GM18498 (cell line): Measurements from ENCODE around the gene NPPC.
"Not testable (repeated sequence)": the region's sequence is repeated elsewhere in the genome, so short reads cannot be mapped to it uniquely, and the experiment has no call there.

Experiments
- ATAC-seq: cut with Tn5 transposase; IDR thresholded peaks from one replicate; pipeline ENCODE4 v1.9.1; 2021; ENCODE audit warnings: mild to moderate bottlenecking, moderate library complexity; ENCODE audit not compliant: unreplicated experiment

The NPPC gene

DNA sequence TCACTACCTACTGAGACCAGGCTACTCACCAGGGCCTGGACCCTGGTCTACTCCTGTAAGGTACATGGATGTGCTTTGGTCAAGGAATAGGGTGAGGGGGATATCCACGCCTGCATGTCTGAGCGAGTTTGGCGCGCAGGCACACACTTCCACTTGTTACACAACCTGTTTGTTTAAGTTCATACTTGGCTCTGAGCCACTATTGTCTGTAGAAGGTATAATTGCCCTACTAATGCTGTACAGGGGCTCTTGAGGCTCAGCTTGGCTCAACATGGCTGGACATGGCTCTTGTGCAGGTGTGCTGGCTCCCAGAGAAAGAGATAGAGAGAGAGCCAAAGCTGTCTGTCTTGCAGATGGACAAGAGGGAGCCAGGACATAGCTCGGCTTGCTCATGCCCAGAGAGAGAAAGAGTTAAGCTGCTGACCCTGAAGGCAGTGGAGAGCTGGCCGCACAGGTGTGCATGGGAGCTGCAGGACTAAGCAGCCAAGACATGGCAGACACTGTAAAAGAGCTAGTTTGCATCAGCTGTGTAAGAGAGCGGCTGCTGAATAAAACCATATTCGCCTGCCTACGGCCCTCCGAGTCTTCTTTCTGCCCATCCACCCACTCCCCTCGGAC lies 35.2 kb downstream of the NPPC start:
- ATAC-seq, result no peak

DNA sequence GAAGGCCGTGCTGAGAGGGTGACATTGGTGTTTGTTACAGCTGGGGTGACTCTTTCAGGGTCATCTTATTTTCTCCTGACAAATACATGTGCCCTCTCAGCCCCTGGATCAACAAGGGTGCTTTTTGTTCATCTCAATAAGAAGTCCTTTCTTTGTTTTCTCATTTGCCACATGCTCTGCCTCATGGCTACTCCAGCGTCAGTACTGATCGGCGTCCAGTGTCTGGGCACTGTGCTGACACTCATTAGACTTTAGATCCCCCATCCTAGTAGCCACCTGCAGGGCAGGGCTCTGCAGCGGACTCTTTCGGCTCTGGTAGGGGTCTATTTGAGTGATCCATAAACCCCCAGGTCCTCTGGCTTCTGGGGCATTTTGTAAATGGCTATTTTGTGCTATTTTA lies 38.4 kb downstream of the NPPC start:
- ATAC-seq, result no peak

DNA sequence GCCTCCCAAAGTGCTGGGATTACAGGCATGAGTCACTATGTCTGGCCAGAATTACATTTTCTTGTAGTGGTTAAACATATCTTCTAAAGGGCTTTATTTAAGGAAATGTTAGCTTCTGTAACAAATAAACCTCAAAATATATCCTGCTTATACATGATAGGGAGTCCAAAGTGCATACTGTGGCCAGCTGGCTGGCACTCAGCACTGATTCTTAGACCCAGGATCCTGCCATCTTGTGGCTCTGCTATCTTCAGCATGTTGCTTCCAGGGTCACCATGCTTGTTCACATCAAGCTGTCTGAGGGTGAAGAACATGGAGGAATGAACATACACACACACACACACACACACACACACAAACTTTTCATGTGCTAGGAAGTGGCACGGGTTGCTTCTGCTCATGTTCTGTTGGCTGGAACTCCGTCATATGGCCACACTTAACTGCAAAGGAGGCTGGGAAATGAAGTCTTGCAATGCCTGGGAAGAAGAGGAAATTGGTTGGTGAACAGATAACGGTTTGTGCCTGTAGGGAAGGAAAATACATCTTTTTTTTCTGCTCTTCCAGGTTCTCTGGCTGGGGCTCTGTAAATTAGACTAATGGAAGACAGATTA lies 40.0 kb downstream of the NPPC start:
- ATAC-seq, result no peak

DNA sequence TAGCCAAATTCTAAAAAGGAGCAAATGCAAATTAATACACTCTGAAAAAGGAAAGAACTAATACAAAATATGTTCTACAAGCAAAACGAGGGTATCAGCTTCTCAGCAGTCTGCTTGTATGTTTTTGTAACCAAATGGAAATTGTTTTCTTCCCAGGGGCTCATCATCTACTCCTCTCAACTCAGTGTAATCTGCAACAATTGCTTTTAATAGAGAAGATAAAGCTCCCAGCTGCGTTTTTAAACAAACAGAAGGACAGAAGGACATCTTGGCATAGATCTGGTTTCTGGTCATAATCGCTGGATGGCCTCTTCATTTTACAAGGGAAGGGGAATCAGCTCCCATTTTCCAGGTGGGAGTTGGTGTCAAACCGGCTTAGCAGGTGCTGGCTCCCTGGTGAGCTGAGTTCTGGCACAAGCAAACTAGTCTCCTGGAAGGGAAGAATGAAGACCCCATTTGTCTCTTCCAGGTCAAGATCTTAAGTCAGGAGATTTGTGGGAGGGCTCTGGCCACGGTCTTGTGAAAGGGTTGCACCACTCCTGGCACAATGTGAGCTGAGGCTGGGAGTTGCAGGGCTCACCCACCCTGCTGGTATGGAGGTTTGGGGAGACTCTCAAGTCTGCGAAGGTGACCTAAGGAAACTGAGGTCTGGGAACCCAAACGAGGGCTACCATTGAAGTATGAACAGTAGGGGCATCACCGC lies 41.6 kb downstream of the NPPC start:
- no peak for ATAC-seq

DNA sequence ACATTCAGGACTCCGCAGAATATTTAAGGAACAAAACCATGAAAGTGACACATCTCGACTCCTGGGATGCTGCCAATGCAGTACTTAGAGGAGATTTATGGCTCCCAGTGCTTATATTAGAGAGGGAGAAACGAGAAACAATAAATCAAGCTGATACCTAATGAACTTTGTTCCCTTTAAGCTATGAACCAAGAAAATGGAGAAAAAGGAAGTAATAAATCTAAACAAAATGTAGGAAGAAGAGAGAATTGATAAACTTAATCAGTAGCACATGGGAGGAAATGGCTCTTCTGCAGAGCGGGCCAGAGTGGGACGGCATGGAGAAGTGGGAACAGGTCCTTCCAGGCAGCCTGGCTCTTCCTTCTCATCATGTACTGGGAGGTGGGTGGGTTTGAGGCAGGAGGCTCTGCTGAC lies 42.7 kb downstream of the NPPC start:
- no peak for ATAC-seq

- no peak for ATAC-seq
Observed at GRCh38 chr2:231882646-231883045, 43.5 kb downstream of the NPPC start.

DNA sequence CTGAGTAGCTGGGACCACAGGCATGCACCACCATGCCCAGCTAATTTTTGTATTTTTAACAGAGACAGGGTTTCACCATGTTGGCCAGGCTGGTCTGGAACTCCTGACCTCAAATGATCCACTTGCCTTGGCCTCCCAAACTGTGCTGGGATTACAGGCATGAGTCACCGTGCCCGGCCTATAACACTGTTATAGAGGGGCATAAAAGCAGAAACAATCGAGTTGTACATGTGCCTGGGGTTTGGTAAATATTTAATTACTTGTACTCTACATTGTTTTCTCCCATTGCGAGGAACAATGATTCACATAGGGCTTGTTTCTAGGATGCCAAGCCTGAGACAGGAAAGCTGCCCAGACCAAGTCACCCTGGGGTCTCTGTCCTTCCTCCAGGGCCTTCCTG lies 45.8 kb downstream of the NPPC start:
- not testable (repeated sequence) for ATAC-seq

GRCh38 chr2:231879216-231879615 lies 47.0 kb downstream of the NPPC start:
- no peak for ATAC-seq

- ATAC-seq, result no peak
Observed at GRCh38 chr2:231877533-231878456, 48.4 kb downstream of the NPPC start.

DNA sequence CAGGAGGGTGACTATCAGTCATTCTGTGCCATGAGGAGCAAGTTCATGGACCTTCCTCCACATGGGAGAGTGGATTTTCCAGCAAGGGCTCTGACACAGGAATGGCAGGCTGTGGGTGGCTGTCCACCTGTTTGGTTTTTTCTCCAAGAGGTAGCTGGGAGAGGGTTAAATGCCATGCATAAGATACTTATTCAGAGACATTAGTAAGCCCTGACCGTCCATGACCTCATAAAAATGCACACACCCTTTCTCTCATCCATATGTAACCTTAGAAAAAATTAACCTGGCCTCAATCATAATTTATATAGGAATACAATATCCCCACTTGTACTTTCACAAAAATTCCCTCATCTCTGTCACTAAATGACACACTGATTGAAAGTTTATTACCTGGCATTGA lies 51.3 kb downstream of the NPPC start:
- ATAC-seq, result no peak
